ENCODE measurements around the gene SIAH1.
"Not testable (repeated sequence)": the region's sequence is repeated elsewhere in the genome, so short reads cannot be mapped to it uniquely, and the experiment has no call there.

The SIAH1 gene

GRCh38 chr16:48335961-48336360 lies 49.3 kb downstream of the SIAH1 start:
- in situ Hi-C loops (cut with HindIII; ENCODE audit: low sequenced_read_pairs) = no loop called here

- in situ Hi-C loops (cut with HindIII; ENCODE audit: low sequenced_read_pairs) = no loop called here
These were observed 50.9 kb downstream of the SIAH1 start for GRCh38 chr16:48334325-48334724.

- in situ Hi-C loops (cut with HindIII; ENCODE audit: low sequenced_read_pairs) = no loop called here
These were observed 52.2 kb downstream of the SIAH1 start for GRCh38 chr16:48332978-48333377.

- in situ Hi-C loops (cut with HindIII; ENCODE audit: low sequenced_read_pairs) = no loop called here
These were observed 54.4 kb downstream of the SIAH1 start for GRCh38 chr16:48330841-48331192.

- in situ Hi-C loops (cut with HindIII; ENCODE audit: low sequenced_read_pairs) = no loop called here
These were observed 54.9 kb downstream of the SIAH1 start for GRCh38 chr16:48330189-48330840.

- in situ Hi-C loops (cut with HindIII; ENCODE audit: low sequenced_read_pairs) = no loop called here
These were observed 56.1 kb downstream of the SIAH1 start for GRCh38 chr16:48329138-48329537.

GRCh38 chr16:48326915-48327314 lies 58.3 kb downstream of the SIAH1 start:
- in situ Hi-C loops (cut with HindIII; ENCODE audit: low sequenced_read_pairs) = no loop called here

- in situ Hi-C loops (cut with HindIII; ENCODE audit: low sequenced_read_pairs) = no loop called here
These were observed 61.1 kb downstream of the SIAH1 start for GRCh38 chr16:48323783-48324775.

- in situ Hi-C loops (cut with HindIII; ENCODE audit: low sequenced_read_pairs) = no loop called here
These were observed 63.7 kb downstream of the SIAH1 start for GRCh38 chr16:48321317-48322036.

DNA sequence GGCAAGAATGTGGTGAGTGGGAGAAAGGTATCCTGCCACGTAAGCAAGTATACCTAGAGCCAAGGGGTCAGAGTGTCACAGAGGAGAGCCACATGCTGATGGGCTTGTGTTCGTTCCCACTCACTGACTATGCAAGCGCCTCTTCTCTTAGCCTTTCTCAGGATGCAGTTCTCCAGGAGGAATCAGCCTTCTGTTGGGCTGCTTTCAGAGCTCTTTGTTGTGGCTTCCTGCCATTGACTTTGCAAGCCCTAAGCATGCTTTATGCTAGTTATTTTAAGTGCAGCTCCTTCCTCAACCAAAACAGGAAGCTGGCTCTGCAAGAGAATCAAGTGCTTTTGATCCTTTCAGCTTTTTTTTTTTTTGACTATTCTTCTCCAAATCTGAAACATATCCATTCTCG lies 66.6 kb downstream of the SIAH1 start:
- in situ Hi-C loops (cut with HindIII; ENCODE audit: low sequenced_read_pairs) = no loop called here

GRCh38 chr16:48317614-48318315 lies 67.4 kb downstream of the SIAH1 start:
- in situ Hi-C loops (cut with HindIII; ENCODE audit: low sequenced_read_pairs) = no loop called here

DNA sequence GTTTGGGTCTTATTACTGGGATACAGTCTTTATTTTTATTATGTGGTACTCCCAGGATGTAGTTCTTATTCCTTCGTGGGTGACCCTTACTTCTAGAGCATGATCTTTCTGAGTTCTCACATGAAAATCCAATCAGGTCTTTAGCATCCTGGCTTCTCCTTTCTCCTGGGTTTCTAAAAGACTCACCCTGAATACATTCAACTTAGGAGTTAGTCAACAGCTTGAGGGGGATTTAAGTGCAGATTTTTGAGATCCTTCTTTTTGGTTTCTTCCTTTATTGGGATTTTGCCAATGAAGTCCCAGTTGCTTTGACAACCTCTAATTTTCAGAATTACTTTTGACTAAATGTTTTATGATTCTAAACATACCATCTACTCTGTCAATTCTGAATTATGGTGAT lies 68.2 kb downstream of the SIAH1 start:
- in situ Hi-C loops (cut with HindIII; ENCODE audit: low sequenced_read_pairs) = no loop called here

DNA sequence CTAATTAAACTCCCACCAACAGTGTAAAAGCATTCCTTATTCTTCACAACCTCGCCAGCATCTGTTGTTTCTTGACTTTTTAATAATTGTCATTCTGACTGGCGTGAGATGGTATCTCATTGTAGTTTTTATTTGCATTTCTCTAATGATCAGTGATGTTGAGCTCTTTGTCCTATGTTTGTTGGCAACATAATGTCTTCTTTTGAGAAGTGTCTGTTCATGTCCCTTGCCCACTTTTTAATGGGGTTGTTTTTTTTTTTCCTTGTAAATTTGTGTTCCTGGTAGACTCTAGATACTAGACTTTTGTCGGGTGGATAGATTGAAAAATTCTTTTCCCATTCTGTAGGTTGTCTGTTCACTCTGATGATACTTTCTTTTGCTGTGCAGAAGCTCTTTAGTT lies 71.3 kb downstream of the SIAH1 start:
- in situ Hi-C loops (cut with HindIII; ENCODE audit: low sequenced_read_pairs) = not testable (repeated sequence)

DNA sequence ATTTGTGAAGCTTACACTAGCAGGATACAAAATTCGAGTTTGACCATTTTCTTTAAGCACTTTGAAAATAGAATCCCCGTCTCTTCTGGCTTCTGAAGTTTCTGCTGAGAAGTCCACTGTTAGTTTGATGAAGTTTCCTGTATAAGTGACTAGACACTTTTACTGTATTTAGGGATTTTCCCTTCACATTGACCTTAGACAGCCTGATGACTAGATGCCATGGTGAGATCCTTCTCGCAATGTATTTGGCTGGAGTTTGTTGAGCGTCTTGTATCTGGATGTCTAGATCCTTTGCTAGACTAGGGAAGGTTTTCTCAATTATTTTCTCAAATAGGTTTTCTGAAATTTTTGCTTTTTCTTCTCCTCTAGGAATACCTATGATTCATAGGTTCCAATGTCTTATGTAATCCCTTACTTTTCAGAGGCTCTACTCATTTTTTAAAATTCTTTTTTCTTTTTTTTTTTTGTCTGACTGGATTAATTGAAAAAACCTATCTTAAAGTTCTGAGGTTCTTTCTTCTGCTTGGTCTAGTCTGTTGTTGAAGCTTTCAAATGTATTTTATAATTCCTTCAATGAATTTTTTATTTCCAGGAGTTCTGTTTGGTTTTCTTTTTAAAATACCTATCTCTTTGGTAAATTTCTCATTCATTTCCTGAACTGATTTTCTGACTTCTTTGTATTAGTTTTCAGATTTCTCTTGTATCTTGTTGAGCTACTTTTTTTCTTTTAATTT lies 74.1 kb downstream of the SIAH1 start:
- in situ Hi-C loops (cut with HindIII; ENCODE audit: low sequenced_read_pairs) = no loop called here
